Activated naive CD4-positive, alpha-beta T cell treated with anti-CD3 and anti-CD28 coated beads, Interleukin-2, amount 50 U/mL, for 24 hours (primary cell): ENCODE results near the gene FAM124A.

Source experiments
- H3K27ac Mint-ChIP-seq: one replicate; pipeline ENCODE4 v1.8.0; 2021; ENCODE audit warnings: mild to moderate bottlenecking, mixed read lengths
- H3K27me3 Mint-ChIP-seq: one replicate; pipeline ENCODE4 v1.8.0; 2021; ENCODE audit warnings: mixed read lengths
- H3K36me3 Mint-ChIP-seq: one replicate; pipeline ENCODE4 v1.8.0; 2021; ENCODE audit warnings: mixed read lengths
- H3K4me1 Mint-ChIP-seq: one replicate; pipeline ENCODE4 v1.8.0; 2021; ENCODE audit warnings: mixed read lengths
- H3K4me3 Mint-ChIP-seq: one replicate; pipeline ENCODE4 v1.8.0; 2021; ENCODE audit warnings: mild to moderate bottlenecking, mixed read lengths
- H3K9me3 Mint-ChIP-seq: one replicate; pipeline ENCODE4 v1.8.0; 2021; ENCODE audit warnings: mixed read lengths

FAM124A gene

GRCh38 chr13:51222037-51222685, at the start of gene FAM124A:
FAM124A (plus strand) TSS chr13:51222398; CDS start chr13:51222502, 104 bp downstream.
- peak within 1 kb of the TSS; percentile 73 for H3K4me3 Mint-ChIP-seq
- no peaks in the 10 kb centered on the region for H3K4me1 Mint-ChIP-seq
- no peak within 1 kb of the TSS for H3K27ac Mint-ChIP-seq
- no peaks in the 10 kb centered on the region for H3K9me3 Mint-ChIP-seq
- H3K36me3 Mint-ChIP-seq, result no peaks in the 10 kb centered on the region
- peaks cover 39% of the 10 kb centered on the region for H3K27me3 Mint-ChIP-seq

- Mint-ChIP-seq H3K9me3 (no peaks in the 10 kb centered on the region), H3K4me3 (no peak overlapping the region), H3K36me3 (no peaks in the 10 kb centered on the region), H3K27me3 (peaks cover 8% of the 10 kb centered on the region), H3K27ac (no peak overlapping the region), H3K4me1 (no peaks in the 10 kb centered on the region)
Observed at GRCh38 chr13:51175021-51175420, 47.2 kb upstream of the FAM124A start.

GRCh38 chr13:51175639-51176038, 46.6 kb upstream of the FAM124A start:
- Mint-ChIP-seq H3K36me3 (no peaks in the 10 kb centered on the region), H3K27me3 (peaks cover 12% of the 10 kb centered on the region), H3K4me1 (no peaks in the 10 kb centered on the region), H3K9me3 (no peaks in the 10 kb centered on the region), H3K27ac (no peak overlapping the region), H3K4me3 (no peak overlapping the region)

- no peaks in the 10 kb centered on the region for H3K9me3 Mint-ChIP-seq
- no peak overlapping the region for H3K27ac Mint-ChIP-seq
- no peak overlapping the region for H3K4me3 Mint-ChIP-seq
- H3K36me3 Mint-ChIP-seq, result no peaks in the 10 kb centered on the region
- H3K4me1 Mint-ChIP-seq, result no peaks in the 10 kb centered on the region
- peaks cover 9% of the 10 kb centered on the region for H3K27me3 Mint-ChIP-seq
Observed at GRCh38 chr13:51177188-51177587, 45.0 kb upstream of the FAM124A start.

GRCh38 chr13:51178456-51179074, 43.6 kb upstream of the FAM124A start:
- Mint-ChIP-seq H3K4me3 (no peak overlapping the region), H3K27me3 (peaks cover 9% of the 10 kb centered on the region), H3K27ac (no peak overlapping the region), H3K9me3 (no peaks in the 10 kb centered on the region), H3K36me3 (no peaks in the 10 kb centered on the region), H3K4me1 (no peaks in the 10 kb centered on the region)

GRCh38 chr13:51179432-51179971, 42.7 kb upstream of the FAM124A start:
- no peak overlapping the region for H3K4me3 Mint-ChIP-seq
- peaks cover 12% of the 10 kb centered on the region for H3K27me3 Mint-ChIP-seq
- H3K27ac Mint-ChIP-seq, result no peak overlapping the region
- H3K36me3 Mint-ChIP-seq, result no peaks in the 10 kb centered on the region
- H3K4me1 Mint-ChIP-seq, result no peaks in the 10 kb centered on the region
- no peaks in the 10 kb centered on the region for H3K9me3 Mint-ChIP-seq

GRCh38 chr13:51180853-51181511, 41.2 kb upstream of the FAM124A start:
- H3K4me3 Mint-ChIP-seq, result no peak overlapping the region
- no peaks in the 10 kb centered on the region for H3K36me3 Mint-ChIP-seq
- H3K4me1 Mint-ChIP-seq, result no peaks in the 10 kb centered on the region
- no peak overlapping the region for H3K27ac Mint-ChIP-seq
- H3K27me3 Mint-ChIP-seq, result peaks cover 12% of the 10 kb centered on the region
- no peaks in the 10 kb centered on the region for H3K9me3 Mint-ChIP-seq

- Mint-ChIP-seq H3K4me1 (no peaks in the 10 kb centered on the region), H3K36me3 (no peaks in the 10 kb centered on the region), H3K27me3 (peaks cover 12% of the 10 kb centered on the region), H3K27ac (no peak overlapping the region), H3K9me3 (no peaks in the 10 kb centered on the region), H3K4me3 (no peak overlapping the region)
Observed at GRCh38 chr13:51181786-51182383, 40.3 kb upstream of the FAM124A start.

GRCh38 chr13:51191743-51192142, 30.5 kb upstream of the FAM124A start:
- Mint-ChIP-seq H3K27me3 (peaks cover 16% of the 10 kb centered on the region), H3K4me1 (no peaks in the 10 kb centered on the region), H3K4me3 (no peak overlapping the region), H3K27ac (no peak overlapping the region), H3K9me3 (no peaks in the 10 kb centered on the region), H3K36me3 (no peaks in the 10 kb centered on the region)

- Mint-ChIP-seq H3K27me3 (peaks cover 13% of the 10 kb centered on the region), H3K9me3 (no peaks in the 10 kb centered on the region), H3K36me3 (no peaks in the 10 kb centered on the region), H3K27ac (no peak overlapping the region), H3K4me1 (no peaks in the 10 kb centered on the region), H3K4me3 (no peak overlapping the region)
Observed at GRCh38 chr13:51192348-51192747, 29.9 kb upstream of the FAM124A start.

- peaks cover 13% of the 10 kb centered on the region for H3K27me3 Mint-ChIP-seq
Observed at GRCh38 chr13:51193387-51193786, 28.8 kb upstream of the FAM124A start.

GRCh38 chr13:51194942-51195341, 27.3 kb upstream of the FAM124A start:
- no peak overlapping the region for H3K4me3 Mint-ChIP-seq
- H3K27me3 Mint-ChIP-seq, result peaks cover 13% of the 10 kb centered on the region
- H3K9me3 Mint-ChIP-seq, result no peaks in the 10 kb centered on the region
- H3K27ac Mint-ChIP-seq, result no peak overlapping the region
- no peaks in the 10 kb centered on the region for H3K36me3 Mint-ChIP-seq
- no peaks in the 10 kb centered on the region for H3K4me1 Mint-ChIP-seq

More at GRCh38 chr13:51193387-51193786, 28.8 kb upstream of the FAM124A start:
- Mint-ChIP-seq H3K9me3 (no peaks in the 10 kb centered on the region), H3K27ac (no peak overlapping the region), H3K4me3 (no peak overlapping the region), H3K4me1 (no peaks in the 10 kb centered on the region), H3K36me3 (no peaks in the 10 kb centered on the region)

GRCh38 chr13:51201886-51202285, 20.3 kb upstream of the FAM124A start:
- H3K4me3 Mint-ChIP-seq, result no peak overlapping the region
- no peaks in the 10 kb centered on the region for H3K36me3 Mint-ChIP-seq
- no peaks in the 10 kb centered on the region for H3K4me1 Mint-ChIP-seq
- H3K27me3 Mint-ChIP-seq, result peaks cover 10% of the 10 kb centered on the region
- H3K27ac Mint-ChIP-seq, result no peak overlapping the region
- H3K9me3 Mint-ChIP-seq, result no peaks in the 10 kb centered on the region

- H3K4me1 Mint-ChIP-seq, result no peaks in the 10 kb centered on the region
- peaks cover 11% of the 10 kb centered on the region for H3K27me3 Mint-ChIP-seq
- H3K27ac Mint-ChIP-seq, result no peak overlapping the region
- H3K36me3 Mint-ChIP-seq, result no peaks in the 10 kb centered on the region
- H3K9me3 Mint-ChIP-seq, result no peaks in the 10 kb centered on the region
- H3K4me3 Mint-ChIP-seq, result no peak overlapping the region
Observed at GRCh38 chr13:51202477-51203046, 19.6 kb upstream of the FAM124A start.

GRCh38 chr13:51206584-51206983, 15.6 kb upstream of the FAM124A start:
- Mint-ChIP-seq H3K4me1 (no peaks in the 10 kb centered on the region), H3K9me3 (no peaks in the 10 kb centered on the region), H3K4me3 (no peak overlapping the region), H3K36me3 (no peaks in the 10 kb centered on the region), H3K27ac (no peak overlapping the region), H3K27me3 (peaks cover 21% of the 10 kb centered on the region)
